GM18861 (cell line): ENCODE results near the gene HSPA1B.
"Not testable (repeated sequence)": the region's sequence is repeated elsewhere in the genome, so short reads cannot be mapped to it uniquely, and the experiment has no call there.

Source experiments
- ATAC-seq: cut with Tn5 transposase; IDR thresholded peaks from one replicate; pipeline ENCODE4 v1.9.1; 2021; ENCODE audit not compliant: unreplicated experiment

Gene HSPA1B

DNA sequence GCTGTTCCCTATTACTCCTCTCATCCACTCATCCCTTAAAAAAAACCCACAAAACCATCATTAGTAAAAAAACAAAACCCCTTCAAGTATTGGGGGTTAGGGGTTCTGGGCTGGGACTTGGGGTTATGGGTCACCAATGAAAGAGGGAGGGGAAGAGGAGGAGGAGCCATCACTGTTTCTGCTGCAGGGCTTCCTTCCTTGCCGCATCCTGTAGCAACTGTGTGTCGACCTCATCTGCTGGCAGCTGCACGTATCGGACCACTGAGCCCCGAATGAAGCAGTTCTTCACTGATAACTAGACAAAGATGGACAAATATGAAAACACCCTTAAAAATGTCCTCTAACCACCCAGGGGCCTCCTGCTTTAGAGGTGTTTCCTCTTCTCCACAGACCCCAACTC lies 29.9 kb upstream of the HSPA1B start:
- no peak for ATAC-seq

GRCh38 chr6:31799781-31800180 lies 27.8 kb upstream of the HSPA1B start:
- ATAC-seq: no peak

DNA sequence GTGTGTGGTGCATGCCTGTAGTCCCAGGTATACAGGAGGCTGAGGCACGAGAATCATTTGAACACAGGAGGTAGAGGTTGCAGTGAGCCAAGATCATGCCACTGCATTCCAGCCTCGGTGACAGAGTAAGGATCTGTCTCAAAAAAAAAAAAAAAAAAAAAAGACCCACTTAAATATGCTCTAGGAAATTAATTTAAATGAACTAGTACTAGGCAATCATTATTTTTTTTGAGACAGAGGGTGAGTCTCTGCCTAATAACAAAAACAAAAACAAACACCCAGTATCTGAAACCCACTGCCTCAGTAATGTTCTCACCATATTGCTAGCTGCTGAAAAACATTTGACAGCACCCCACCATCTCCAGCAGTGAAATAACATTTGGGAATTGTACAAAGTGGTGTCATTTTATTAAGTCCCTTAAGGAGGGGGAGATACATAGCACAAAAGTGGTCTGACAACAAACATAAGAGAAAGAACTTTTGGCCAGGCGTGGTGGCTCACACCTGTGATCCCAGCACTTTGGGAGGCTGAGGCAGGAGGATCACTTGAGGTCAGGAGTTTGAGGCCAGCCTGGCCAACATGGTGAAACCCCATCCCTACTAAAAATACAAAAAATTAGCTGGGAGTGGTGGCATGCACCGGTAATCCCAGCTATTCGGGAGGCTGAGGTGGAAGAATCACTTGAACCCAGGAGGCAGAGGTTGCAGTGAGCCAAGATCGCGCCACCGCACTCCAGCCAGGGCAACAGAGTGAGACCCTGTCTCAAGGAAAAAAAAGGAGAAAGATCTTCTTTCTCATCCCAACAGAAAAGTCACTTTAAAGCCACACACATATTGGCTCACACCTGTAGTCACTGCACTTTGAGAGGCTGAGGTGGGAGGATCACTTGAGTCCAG lies 26.3 kb upstream of the HSPA1B start:
- not testable (repeated sequence) for ATAC-seq

- ATAC-seq: peak; percentile 8
These were observed 21.5 kb upstream of the HSPA1B start for GRCh38 chr6:31805939-31806469.

DNA sequence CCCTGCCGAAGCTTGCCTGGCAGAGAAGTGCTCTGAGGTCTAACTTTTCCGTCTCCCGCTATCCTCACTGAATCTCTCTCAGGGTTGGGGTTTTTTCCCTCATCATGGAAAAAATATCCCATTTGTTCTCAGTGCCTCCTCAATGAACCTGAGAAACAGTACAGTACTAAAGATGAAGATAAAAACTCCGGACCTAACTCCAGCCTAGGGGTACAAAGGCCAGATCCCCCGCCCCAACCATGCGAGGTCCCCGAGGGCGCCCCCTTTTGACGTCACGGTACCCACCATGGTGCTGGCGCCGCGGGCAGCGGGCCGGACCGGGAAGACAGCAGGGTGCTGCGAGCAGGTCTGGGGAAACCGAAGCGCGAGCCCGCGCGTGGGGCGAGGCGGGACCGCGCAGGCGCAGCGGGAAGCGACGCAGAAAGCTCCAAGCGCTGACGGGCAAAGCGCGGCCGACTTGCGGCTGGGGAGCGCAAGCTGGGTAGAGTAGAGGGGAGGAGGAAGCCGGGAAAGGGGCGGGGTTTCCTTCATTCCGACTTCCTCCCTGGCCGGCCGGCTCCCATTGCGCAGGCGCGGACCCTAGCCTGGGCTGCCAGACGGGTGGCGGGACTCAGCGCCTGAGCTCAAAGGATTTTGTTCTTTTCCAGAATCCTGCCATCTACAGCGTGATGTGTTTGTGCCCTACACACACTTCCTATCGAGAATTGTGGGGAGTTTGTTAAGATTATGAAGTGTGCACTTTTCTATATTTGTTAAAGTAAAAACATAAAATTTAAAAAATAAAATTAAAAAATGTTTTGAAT lies 20.9 kb upstream of the HSPA1B start, which contains the start of gene LSM2:
Gene LSM2 (minus strand): TSS at position 497 of the 803 bp plus-strand sequence. CDS start 209 bp downstream, at position 288.
- ATAC-seq: peak; percentile 80

DNA sequence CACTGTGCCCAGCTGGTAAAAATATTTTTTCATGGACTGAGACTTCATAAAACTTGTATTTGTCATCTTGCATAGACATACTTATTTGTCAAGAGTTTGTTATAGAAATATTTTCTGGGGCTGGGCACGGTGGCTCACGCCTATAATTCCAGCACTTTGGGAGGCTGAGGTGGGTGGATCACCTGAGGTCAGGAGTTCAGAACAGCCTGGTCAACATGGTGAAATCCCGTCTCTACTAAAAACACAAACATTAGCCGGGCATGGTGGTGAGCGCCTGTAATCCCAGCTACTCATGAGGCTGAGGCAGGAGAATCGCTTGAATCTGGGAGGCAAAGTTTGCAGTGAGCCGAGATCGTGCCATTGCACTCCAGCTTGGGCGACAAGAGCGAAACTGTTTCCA lies 18.9 kb upstream of the HSPA1B start:
- not testable (repeated sequence) for ATAC-seq

DNA sequence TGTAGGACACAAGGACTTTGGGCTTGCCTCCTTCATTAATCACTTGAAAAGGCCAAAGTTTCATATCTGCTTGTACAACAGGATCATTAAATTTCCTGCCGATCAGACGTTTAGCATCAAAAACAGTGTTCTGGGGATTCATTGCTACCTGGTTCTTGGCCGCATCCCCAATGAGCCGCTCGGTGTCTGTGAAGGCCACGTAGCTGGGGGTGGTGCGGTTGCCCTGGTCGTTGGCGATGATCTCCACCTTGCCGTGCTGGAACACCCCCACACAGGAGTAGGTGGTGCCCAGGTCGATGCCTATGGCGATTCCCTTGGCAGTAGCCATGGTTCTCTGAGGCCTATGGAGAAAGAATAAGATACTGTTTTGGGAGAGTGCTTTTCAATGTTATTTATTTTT lies 15.9 kb upstream of the HSPA1B start:
- ATAC-seq: no peak

- no peak for ATAC-seq
These were observed 14.1 kb upstream of the HSPA1B start for GRCh38 chr6:31813465-31813849.

DNA sequence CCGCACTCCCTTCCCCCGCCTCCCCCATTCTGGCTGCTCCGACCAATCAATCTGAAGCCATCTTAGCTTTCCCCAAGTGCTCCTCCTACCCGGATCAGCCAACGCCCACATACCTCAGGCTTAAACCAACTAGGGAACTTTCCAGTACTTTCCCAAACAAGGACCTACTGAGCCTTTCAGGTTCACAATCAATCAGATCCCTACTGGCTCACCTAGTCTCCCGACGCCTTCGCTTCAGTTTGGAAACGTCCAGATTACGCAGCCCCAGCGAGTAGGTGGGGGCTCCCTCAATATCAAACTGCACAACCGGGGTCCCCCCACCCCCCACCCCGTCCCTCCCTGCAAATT lies 12.9 kb upstream of the HSPA1B start:
- ATAC-seq: no peak

- ATAC-seq: no peak
These were observed 12.3 kb upstream of the HSPA1B start, which contains the start of the genes HSPA1A and HSPA1L for GRCh38 chr6:31815025-31815838. TSS of gene HSPA1A (plus strand) at chr6:31815543. CDS start at chr6:31815757, 214 bp downstream. TSS of gene HSPA1L (minus strand) at chr6:31815283. CDS start at chr6:31811972, 3,311 bp downstream.

GRCh38 chr6:31817133-31817928 lies 10.2 kb upstream of the HSPA1B start:
- not testable (repeated sequence) for ATAC-seq

DNA sequence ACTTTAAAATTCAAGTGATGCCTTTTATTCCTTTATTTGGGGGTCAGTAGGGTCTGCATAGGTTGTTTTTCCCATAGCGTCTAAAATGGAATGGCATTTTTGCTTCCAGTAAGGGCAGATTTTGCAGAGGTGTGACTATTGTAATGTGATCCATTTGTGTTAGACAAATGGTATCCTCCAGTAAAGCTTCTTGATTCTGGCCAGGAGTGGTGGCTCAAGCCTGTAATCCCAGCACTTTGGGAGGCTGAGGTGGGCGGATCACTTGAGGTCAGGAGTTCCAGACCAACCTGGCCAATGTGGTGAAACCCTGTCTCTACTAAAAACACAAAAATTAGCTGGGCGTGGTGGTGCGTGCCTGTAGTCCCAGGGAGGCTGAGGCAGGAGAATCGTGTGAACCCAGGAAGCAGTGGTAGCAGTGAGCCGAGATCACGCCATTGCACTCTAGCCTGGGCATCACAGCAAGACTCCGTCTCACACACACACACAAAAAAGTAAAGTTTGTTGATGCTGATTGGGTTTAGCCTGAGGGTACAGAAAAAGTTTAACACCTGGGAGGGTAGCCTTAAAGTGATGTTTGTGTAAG lies 9.5 kb upstream of the HSPA1B start:
- ATAC-seq: not testable (repeated sequence)

DNA sequence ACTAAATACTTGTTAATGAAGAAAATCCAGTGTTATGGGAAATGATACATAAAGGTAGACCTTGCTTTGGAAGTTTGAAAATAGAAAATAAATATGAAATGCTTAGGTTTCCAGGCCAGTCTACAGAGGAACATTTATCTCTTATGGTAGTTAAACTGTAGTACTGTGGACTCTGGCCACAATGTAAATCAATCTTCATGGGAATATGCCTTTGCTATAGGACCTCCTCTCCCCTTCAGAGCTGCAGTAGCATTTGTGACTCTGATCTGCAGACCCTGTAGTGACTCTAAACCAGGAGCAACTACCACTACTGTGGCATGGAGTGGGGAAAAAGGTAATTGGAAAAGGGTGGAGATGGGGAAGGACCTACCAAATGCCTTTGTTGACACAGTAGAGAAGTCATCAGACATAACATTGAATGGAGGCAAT lies 7.7 kb upstream of the HSPA1B start:
- no peak for ATAC-seq

GRCh38 chr6:31820399-31820798 lies 7.1 kb upstream of the HSPA1B start:
- not testable (repeated sequence) for ATAC-seq

DNA sequence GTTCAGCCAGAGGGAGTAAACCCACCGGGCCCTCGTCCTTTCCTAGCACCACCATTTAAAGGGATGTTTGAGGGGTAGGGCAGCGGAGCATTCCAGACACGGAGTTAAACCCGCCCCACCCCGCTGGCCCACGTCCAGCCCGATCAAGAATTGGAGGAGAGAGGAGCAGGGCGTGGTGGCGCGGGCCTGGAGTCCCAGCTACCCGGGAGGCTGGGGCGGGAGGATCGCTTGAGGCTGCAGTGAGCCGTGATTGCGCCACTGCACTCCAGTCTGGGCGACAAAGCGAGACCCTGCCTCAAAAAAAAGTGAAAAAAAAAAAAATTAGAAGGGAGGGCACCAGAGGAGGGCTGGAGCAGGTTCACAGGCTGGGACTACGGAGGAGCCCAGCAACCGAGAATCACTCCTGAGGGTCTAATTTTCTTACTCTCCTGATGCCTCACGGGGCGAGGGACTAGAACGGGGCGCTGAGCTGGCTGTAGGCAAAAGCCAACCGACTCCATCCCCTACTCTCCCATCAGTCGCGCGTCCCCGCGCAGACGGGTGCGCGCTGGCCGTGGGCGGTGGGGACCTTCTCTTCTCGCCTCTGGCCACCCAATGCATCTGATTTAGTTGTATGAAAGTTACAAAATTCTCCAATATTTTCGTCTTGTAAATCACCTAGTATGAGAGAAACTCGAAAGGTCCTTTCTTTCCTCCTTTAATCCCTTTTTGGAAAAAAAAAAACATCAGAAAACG lies 6.1 kb upstream of the HSPA1B start:
- ATAC-seq: peak; percentile 36

GRCh38 chr6:31822036-31822821 lies 5.3 kb upstream of the HSPA1B start:
- ATAC-seq: peak; percentile 21

DNA sequence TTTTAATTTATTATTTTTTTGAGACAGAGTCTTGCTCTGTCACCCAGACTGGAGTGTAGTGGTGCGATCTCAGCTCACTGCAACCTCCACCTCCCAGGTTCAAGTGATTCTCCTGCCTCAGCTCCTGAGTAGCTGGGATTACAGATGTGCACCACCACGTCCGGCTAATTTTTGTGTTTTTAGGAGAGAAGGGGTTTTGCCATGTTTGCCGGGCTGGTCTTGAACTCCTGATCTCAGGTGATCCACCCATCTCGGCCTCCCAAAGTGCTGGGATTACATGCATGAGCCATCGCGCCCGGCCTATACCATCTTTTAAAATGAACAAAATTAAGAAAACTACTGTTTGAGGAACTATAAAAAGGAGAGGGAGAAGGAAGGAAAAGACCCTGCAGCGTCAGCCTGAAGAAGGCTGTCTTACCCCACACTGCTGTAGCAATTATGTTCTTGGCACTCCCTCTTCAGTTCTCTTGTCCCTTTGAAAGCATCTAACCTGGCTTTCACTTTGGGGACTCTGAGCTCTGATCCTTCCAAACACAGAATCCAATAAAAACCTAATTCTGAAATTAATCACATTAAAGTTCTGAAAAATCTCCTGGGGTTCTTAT lies 3.8 kb upstream of the HSPA1B start:
- ATAC-seq: not testable (repeated sequence)
